Femur (tissue), 1 donor: Measurements from ENCODE around the gene PDCD11.

Experiments
- DNase-seq: peaks from one replicate; pipeline ENCODE4 v3.0.0-alpha.2; 2017

PDCD11 gene

GRCh38 chr10:103419101-103419500, 22.7 kb downstream of the PDCD11 start:
- DNase-seq, result no peak

GRCh38 chr10:103423748-103424147, 27.3 kb downstream of the PDCD11 start:
- no peak for DNase-seq

GRCh38 chr10:103427866-103428265, 31.4 kb downstream of the PDCD11 start:
- no peak for DNase-seq

- no peak for DNase-seq
Observed at GRCh38 chr10:103428989-103429643, 32.7 kb downstream of the PDCD11 start.

GRCh38 chr10:103429647-103430046, 33.2 kb downstream of the PDCD11 start:
- DNase-seq, result no peak

- DNase-seq, result no peak
Observed at GRCh38 chr10:103431902-103432301, 35.5 kb downstream of the PDCD11 start.

GRCh38 chr10:103433858-103434257, 37.4 kb downstream of the PDCD11 start:
- no peak for DNase-seq

GRCh38 chr10:103439776-103440175, 43.4 kb downstream of the PDCD11 start:
- no peak for DNase-seq

GRCh38 chr10:103440416-103440815, 44.0 kb downstream of the PDCD11 start:
- DNase-seq, result no peak

GRCh38 chr10:103441206-103441605, 44.8 kb downstream of the PDCD11 start:
- no peak for DNase-seq

- no peak for DNase-seq
Observed at GRCh38 chr10:103441611-103442010, 45.2 kb downstream of the PDCD11 start.

GRCh38 chr10:103442031-103442461, 45.6 kb downstream of the PDCD11 start:
- DNase-seq, result no peak

GRCh38 chr10:103443475-103444185, 47.2 kb downstream of the PDCD11 start:
- no peak for DNase-seq

GRCh38 chr10:103444478-103444877, 48.1 kb downstream of the PDCD11 start:
- DNase-seq, result no peak

- no peak for DNase-seq
Observed at GRCh38 chr10:103445366-103445765, 48.9 kb downstream of the PDCD11 start.

GRCh38 chr10:103445767-103446567, 49.5 kb downstream of the PDCD11 start:
- no peak for DNase-seq

GRCh38 chr10:103447187-103447586, 50.8 kb downstream of the PDCD11 start:
- DNase-seq, result no peak

GRCh38 chr10:103448746-103449145, 52.3 kb downstream of the PDCD11 start:
- no peak for DNase-seq

- no peak for DNase-seq
Observed at GRCh38 chr10:103449208-103450144, 53.0 kb downstream of the PDCD11 start.

GRCh38 chr10:103450201-103450695, 53.8 kb downstream of the PDCD11 start:
- DNase-seq, result no peak

- DNase-seq, result peak; percentile 57
Observed at GRCh38 chr10:103451091-103451813, 54.8 kb downstream of the PDCD11 start.
